Activated CD4-positive, alpha-beta T cell treated with anti-CD3 and anti-CD28 coated beads, Interleukin-2, amount 50 U/mL, for 4 hours (primary cell): ENCODE results near the gene HS6ST3.
"Not testable (repeated sequence)": the region's sequence is repeated elsewhere in the genome, so short reads cannot be mapped to it uniquely, and the experiment has no call there.

Experiments
- DNase-seq, 2 experiments: peaks; one replicate each; pipeline ENCODE4 v3.0.0-alpha.2; 2020

Gene HS6ST3

GRCh38 chr13:96093296-96094006 lies 3.5 kb downstream of the HS6ST3 start:
- DNase-seq, result no peak

GRCh38 chr13:96100457-96101220 lies 10.7 kb downstream of the HS6ST3 start:
- DNase-seq, result no peak

- DNase-seq, result no peak
Measured at GRCh38 chr13:96104516-96104915, 14.6 kb downstream of the HS6ST3 start.

- DNase-seq, result not testable (repeated sequence)
Measured at GRCh38 chr13:96108072-96108471, 18.2 kb downstream of the HS6ST3 start.

- DNase-seq, result no peak
Measured at GRCh38 chr13:96109125-96109524, 19.2 kb downstream of the HS6ST3 start.

GRCh38 chr13:96112936-96113335 lies 23.0 kb downstream of the HS6ST3 start:
- no peak for DNase-seq

- not testable (repeated sequence) for DNase-seq
Measured at GRCh38 chr13:96115368-96115767, 25.5 kb downstream of the HS6ST3 start.

- DNase-seq, result no peak
Measured at GRCh38 chr13:96119921-96120320, 30.0 kb downstream of the HS6ST3 start.

GRCh38 chr13:96130818-96131340 lies 41.0 kb downstream of the HS6ST3 start:
- no peak for DNase-seq

- DNase-seq, result no peak
Measured at GRCh38 chr13:96141032-96141431, 51.1 kb downstream of the HS6ST3 start.

GRCh38 chr13:96159725-96160124 lies 69.8 kb downstream of the HS6ST3 start:
- no peak for DNase-seq

GRCh38 chr13:96161141-96161540 lies 71.2 kb downstream of the HS6ST3 start:
- DNase-seq, result no peak

- no peak for DNase-seq
Measured at GRCh38 chr13:96165840-96166239, 75.9 kb downstream of the HS6ST3 start.

- no peak for DNase-seq
Measured at GRCh38 chr13:96172066-96172465, 82.2 kb downstream of the HS6ST3 start.

- no peak for DNase-seq
Measured at GRCh38 chr13:96178759-96179158, 88.9 kb downstream of the HS6ST3 start.

- no peak for DNase-seq
Measured at GRCh38 chr13:96179309-96179708, 89.4 kb downstream of the HS6ST3 start.

- no peak for DNase-seq
Measured at GRCh38 chr13:96181911-96182310, 92.0 kb downstream of the HS6ST3 start.

- DNase-seq, result no peak
Measured at GRCh38 chr13:96185818-96186217, 95.9 kb downstream of the HS6ST3 start.

- DNase-seq, result no peak
Measured at GRCh38 chr13:96191367-96191766, 101.5 kb downstream of the HS6ST3 start.

- no peak for DNase-seq
Measured at GRCh38 chr13:96193728-96194310, 103.9 kb downstream of the HS6ST3 start.

- no peak for DNase-seq
Measured at GRCh38 chr13:96198038-96198437, 108.1 kb downstream of the HS6ST3 start.

- DNase-seq, result no peak
Measured at GRCh38 chr13:96199315-96199714, 109.4 kb downstream of the HS6ST3 start.

- no peak for DNase-seq
Measured at GRCh38 chr13:96200810-96201209, 110.9 kb downstream of the HS6ST3 start.

- DNase-seq, result no peak
Measured at GRCh38 chr13:96202315-96202714, 112.4 kb downstream of the HS6ST3 start.
